Measurements from ENCODE around the gene AP2B1.
A peak's percentile ranks its signal among the peaks of the same experiment; 100 is the strongest.
"Not testable (repeated sequence)": the region's sequence is repeated elsewhere in the genome, so short reads cannot be mapped to it uniquely, and the experiment has no call there.

AP2B1 gene

DNA sequence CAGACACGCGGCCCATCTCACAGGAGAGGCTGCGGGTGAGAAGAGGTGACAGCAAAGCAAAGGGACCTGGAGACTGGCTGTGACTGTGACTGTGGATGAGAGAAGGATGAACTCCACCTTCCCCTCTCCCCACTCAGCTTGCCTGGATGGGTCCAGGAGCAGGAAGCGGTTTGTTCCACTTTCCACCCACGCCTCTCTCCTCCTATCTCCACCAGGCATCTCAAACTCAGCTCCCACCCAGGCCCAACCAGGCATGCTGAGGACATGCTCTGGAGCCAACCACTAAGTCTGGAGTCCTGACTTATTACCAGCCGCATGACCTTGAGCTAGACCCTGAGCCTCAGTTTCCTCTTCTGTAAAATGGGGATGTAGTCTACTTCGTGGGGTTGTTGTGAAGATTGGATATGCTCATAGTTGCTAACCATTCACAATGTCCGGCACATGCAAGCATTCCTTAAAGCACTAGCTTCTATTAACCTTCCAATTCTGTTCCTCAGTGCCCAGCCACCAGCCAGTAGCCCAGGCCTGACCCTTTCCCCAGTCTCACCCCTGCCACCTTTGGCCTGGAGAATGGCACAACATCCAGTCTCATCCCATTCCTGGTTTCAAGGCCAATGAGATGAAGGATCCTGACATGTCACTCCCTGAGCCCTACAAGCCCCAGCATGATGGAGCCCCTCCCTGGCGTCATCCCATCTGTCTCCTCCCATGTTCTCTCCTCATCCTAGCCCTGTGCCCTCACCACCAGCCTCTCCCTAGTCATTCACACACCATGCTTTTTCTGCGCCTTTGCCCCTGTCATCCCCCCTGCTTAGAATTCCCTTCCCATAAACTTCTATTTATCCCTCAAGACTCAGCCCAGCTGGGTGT is 163.6 kb downstream of the AP2B1 start:
- DNase-seq: no peak

DNA sequence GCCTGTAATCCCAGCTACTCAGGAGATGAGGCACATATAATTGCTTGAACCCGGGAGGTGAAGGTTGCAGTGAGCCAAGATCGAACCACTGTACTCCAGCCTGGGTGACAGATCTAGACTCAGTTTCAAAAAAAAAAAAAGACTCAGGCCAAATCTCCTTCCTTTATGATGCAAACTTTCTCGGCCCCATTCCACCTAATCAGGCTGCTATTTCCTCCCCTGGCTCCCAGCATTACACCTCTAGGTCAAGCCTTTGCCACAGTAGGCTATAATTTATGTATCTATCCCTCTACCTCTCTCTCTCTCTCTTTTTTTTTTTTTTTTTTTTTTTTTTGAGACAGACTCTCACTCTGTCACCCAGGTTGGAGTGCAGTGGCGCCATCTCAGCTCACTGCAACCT is 164.4 kb downstream of the AP2B1 start:
- not testable (repeated sequence) for DNase-seq

DNA sequence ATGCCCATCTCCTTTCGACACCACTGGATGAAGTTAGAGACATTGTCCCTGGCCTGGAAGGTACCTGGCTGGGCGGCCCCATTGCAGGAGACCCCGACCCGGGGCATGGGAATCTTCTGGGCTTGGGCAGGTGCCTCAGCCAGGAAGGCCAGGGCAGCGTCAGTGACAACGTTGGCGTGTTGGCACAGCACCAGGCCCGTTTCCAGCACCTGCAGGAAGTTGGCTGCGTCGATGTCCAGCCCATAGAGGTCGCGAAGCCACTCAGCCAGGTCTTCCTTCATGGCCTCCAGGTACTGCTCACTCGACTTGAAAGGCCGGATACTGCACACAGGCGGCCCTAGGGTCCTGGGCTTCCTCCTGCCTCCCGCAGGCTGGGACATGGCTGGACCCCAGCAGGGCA is 165.3 kb downstream of the AP2B1 start:
- DNase-seq: no peak

DNA sequence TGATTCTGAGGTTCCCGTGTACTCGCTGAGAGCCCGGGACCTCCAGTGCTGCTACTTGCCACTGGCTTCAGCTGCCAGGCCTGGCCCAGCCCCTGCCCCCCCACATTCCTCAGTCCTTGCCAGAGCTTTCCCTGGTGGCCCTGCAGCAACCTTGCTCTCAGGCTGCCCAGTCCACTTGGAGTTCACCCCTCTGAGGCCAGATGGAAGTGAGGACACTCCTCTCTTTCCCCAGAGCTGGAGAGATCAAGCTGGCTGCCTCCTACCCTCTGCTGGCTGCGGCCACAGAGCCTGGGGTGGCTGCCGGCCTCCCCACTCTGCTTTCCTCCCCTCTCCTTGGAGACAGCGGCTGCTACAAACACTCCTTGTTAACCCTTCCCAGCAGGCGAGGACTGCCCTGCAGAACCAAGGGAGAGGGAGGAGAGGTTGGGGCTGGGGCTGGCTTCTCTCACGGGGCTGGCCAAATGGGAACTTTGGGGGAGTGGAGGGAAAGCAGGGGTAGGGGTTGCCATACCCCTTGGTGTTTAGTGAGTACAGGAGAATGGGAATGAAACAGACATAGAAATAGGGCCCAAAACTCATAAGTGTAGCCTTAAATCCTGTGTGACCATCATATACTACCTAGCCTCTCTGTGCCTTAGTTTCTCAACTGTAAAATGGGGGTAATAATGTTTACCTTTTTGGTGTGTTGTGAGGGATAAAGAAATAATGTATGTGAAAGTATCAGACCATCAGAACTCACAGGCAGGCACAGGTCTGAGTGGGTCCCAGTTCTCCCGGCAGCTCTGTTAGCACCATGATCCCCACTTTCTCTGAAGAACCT is 166.0 kb downstream of the AP2B1 start, which contains the start of gene GAS2L2:
TSS of gene GAS2L2 (minus strand) at position 295 of the 820 bp plus-strand sequence. CDS start 389 bp downstream, outside the sequence.
- no peak for DNase-seq

DNA sequence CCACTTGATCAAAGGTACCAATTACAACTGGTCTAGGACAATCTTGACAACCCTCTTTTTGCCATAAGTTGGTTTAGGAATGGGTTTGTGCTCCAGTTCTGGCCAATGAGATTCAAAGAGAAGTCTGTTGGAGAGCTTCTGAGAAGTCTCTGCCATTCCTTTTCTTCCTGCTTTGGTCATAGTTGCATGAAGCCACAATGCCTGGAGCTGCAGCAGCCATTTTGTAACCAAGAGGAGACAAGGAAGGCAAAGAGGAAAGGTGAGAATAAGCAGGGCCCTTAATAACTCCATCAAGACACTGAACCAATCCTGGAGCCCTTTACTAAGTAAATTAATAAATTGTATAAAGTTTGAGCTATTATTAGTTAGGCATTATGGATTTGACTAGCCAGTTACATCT is 170.1 kb downstream of the AP2B1 start:
- no peak for DNase-seq

DNA sequence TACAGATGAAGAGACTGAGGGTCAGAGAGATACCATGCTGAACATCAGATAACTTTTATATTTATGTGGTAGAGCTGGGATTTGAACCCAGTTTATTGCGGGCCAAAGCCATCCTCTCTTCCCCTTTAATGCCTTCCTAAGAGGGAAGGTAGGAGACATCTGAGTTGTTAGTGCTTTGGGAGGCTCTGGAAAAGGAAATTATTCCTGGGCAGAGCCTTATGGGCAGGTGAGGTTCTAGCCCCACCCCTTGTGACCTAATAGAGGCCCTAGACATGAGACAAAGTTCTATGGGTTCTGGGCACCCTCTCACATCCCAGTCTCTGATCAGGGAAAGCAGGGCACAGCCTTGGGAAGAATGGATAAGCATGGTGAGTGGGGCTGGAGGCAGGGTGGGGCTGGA is 173.5 kb downstream of the AP2B1 start, which contains the start of gene C17orf50:
TSS of gene C17orf50 (plus strand) at position 301 of the 400 bp plus-strand sequence. CDS start at position 356, 55 bp downstream.
- DNase-seq: no peak

DNA sequence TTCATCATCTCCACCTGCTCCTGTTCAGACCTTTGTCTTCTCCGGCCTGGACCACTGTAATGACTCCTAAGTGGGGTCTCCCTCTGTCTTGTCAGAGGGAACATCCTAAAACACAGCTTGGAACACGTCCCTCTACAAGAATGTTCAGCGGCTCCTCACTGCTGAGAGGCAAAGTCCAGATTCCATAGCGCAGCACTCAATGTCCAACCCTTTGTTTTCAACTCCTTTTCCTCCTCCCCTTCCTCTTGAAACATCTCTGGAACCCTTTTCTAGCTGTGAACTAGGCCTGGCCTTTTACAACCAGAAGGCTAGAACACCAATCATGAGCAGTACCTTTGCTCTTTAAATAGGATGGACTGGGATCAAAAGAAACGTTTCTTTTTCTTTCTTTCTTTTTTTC is 174.5 kb downstream of the AP2B1 start:
- no peak for DNase-seq

DNA sequence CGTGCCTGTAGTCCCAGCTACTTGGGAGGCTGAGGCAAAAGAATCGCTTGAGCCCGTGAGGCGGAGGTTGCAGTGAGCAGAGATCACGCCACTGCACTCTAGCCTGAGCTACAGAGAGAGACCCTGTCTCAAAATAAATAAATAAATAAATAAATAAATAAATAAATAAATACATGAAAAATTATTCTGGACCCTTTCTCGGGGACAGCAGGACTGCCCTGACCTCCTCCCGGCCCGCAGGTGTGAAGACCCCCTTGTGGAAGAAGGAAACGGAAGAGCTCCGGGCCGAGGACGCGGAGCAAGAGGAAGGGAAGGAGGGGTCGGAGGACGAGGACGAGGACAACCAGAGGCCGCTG is 176.6 kb downstream of the AP2B1 start:
- DNase-seq: no peak

DNA sequence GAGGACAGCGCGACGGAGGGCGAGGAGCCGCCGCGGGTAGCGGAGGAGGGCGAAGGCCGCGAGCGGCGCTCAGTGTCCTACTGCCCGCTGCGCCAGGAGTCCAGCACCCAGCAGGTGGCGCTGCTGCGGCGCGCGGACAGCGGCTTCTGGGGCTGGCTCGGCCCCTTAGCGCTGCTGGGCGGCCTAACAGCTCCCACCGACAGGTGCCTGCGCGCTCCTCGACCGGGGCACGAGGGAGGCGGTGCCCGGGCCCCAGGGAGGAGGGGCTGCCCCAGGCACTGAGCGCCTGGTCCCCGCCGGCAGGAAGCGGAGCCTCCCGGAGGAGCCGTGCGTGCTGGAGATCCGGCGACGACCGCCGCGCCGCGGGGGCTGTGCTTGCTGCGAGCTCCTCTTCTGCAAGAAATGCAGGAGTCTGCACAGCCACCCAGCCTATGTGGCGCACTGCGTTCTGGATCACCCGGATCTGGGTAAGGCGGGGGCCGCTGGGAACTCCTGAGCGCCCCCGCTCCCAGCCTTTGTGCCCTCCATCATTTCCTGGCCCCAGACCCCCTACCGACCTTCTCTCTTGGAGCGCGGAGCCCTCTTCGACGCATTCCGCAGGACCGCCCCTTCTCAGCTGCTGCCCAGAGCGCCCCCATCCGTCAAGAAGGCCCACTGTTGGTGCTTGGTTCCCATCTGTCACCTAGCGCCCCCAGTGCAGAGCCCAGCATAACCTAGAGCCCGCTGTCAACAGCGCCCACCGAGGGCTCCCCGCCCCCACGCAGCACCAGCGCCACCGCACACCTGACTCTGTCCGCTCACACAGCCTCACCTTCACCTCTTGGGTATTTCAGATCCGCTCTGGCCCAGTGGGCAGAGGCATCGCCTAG is 177.2 kb downstream of the AP2B1 start:
- peak; percentile 89 for DNase-seq

DNA sequence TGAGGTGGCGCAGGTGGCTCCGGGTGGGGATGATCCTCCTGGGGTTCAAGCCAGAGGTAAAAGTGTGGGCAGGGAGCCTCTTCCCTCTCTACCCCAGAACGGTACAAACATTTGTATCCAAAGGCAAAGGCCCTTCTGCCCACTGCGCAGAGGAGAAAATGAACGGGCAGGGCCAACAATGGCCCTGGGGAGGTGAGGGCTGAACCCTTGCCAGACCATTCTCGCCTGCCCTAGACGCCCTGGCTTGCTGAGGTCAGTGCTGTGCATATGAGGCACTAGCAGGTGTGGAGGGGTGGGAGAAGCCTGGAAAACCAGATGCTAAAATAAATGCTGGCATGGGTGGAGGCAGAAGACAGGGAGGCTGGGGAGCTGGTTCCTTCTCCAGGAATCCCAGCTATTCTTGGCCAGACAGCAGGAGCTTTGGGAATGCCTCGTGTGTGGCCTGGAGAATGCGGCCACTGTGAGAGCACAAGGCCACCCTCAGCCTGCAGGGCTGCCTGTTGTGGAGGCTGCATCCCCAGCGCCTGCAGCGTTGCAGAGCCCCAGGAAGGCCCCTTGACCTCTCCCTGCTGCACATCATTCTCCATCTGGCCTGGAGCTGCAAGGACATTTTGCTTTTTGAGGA is 178.1 kb downstream of the AP2B1 start:
- no peak for DNase-seq

DNA sequence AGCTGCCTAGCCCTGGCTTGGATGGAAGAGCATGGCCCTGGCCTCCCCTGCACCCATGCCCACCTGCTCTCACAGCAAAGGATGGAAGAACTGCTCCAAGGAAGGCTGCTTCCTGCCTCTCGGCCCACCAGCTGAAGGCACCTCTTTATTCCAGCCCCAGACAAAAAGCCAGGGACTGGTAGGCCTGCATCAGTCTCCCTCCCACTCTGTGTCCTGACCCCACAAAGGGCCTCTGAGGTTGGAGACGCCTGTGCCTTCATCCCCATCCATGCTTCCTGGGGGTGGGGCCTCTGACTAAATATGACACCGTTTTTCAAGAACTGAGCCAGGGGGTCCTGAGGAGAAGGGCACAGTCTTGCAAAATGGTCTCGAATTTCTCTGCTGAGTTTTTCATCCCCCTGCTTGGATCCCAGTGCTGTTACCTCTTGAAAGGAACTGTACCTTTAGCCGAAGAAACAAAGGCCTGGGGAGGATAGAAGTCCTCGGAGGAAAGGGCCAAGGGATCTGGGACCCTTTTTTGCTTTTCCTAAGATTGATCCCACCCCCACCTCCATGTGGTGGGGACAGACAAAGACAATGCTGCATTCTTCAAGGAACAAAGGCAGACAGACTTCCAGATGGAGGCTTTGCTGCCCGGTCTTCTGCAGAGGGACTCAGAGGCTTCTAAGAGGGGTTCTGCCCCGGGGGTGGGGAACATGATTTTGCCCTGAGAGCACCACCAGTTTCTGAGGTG is 178.8 kb downstream of the AP2B1 start:
- DNase-seq: no peak

DNA sequence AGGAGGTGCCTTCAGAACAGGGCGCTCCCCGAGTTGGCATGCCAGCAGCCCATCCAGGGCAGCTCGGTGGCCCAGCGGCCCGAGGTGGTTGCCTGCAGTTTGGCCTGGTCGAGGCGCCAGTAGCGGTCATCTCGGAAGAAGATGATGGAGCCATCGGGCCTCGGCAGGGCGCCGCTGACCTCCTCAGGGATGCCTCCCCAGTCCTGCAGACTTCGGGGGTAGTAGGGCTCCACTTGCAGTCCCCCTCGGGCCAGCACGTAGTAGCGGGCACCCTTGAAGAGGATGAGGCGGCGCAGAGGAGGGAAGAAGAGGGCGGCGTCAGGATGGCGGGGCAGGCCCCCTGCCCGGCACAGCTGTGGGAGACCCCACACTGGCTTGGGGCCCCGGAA is 179.4 kb downstream of the AP2B1 start:
- no peak for DNase-seq

DNA sequence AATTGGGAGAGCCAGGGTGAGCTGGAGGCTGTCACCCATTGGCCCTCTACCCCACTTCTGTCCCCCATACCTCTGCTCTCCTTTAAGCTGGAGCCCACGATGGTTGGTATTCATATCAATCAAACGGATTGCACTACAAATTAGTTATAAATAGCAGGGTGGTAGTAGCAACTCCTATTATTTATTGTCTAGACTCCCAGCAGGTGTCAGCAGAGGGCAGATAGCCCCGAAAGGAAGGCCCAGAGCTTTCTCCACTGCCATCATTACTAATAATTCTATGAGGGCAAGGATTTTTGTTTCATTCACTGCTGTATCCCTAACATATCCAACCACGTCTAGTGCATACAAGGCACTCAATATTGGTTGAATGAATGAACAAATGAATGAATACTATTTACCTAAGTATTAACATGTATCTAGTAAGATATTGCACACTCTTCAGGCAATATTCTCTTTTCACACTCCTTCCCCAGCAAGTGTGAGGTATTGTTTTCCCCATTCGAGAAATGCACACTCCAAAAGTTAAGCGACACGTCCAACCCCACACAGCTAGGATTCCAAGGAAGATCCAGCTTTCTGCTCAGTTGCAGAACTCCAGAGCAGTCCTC is 179.9 kb downstream of the AP2B1 start:
- DNase-seq: no peak

DNA sequence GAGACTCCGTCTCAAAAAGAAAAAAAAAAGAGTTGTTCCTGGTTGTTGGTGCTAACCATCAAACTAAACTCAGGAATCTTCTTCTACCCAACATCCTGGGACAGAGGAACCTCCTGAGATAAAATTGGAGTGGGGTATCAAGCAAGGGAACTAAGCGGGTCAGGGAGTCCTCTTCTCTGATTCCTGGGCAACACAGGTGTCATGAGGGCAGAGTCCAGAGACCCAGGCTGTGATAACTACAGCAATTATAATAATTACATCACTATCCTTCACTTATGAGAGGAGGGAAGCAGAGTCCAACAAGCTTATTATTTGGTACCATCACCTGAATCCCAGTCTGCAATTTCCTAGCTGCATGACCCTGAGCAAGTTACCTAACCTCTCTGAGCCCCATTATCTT is 181.7 kb downstream of the AP2B1 start:
- DNase-seq: no peak

DNA sequence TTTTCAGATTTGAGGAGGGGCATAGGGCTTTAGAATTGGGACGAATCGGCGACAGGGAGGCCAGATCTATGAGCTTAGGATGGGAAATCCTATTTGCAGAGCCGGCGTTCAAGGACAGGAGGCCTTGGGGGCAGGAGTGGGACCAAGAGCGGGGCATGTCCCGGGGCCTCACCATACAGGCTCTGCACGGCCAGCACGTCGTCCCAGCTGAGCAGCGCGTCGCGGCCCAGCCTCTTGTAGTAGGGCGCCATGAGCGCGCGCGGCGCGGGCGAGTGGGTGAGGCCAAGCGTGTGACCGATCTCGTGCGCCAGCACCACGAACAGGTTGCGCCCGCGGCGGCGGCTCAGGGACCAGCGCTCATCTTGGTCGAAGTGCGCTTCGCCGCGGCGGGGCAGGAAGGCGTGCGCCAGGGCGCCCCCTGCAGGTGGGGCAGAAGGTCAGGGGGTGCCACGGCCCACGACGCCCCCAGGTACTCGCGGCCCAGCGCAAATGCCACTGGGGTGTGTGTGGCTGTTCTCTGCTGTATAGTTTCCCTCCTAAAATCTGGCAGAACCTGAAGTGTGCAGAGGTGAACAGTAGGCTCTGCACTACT is 182.9 kb downstream of the AP2B1 start:
- no peak for DNase-seq

DNA sequence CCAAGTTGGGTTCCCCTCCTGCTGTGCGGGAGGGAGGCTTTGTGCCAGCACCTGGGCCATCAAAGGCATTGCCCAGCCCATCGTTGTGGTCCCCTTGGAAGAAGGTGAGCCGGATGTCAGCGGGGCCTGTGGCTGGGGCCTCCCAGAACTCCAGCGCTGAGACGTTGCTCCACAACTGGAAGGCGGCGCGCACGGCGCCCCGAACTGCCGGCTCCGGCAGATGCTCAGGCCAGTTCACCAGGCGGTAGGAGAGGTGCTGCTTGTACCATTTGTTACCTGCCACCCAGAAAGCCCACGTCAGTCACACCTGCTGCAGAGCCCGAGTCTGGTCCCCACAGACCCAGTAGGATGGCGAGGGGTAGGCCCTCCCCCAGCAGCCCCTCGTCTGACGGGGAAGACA is 186.0 kb downstream of the AP2B1 start:
- no peak for DNase-seq

DNA sequence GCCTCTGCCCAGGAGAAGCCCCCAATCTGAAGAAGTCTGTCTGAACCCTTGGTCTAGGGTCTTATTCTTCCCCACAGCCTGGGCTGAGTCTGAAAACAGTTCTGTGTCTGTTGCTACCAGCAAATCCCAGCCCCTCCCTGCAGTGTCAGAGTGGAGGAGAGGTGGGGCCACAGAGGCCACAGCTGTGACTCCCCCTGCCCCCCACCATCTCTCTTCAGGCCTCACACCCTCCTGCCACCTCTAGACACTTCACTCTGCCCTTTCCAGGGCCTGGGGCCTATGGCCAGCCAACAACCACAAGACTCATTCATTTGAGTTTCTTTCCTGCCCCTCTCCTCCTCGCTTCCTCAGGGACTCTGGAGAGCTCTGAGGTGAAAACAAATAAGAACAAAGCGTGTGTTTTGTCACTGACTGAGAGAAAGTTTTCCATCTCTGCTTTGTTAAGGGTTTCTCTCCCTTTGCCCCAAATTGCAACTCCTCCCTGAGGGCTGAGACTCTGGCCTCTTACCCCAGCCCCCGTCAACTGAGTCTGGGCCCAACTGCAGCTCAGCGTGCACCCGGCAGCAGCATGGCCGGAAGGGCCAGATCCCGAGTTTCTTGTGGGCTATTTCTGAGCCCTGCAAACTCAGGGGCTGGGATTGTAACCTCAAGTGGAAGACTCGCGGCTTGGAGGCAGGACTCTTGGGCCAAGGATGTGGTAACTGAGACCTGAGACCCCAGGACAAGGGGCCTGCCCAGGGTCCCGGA is 186.7 kb downstream of the AP2B1 start:
- DNase-seq: no peak

DNA sequence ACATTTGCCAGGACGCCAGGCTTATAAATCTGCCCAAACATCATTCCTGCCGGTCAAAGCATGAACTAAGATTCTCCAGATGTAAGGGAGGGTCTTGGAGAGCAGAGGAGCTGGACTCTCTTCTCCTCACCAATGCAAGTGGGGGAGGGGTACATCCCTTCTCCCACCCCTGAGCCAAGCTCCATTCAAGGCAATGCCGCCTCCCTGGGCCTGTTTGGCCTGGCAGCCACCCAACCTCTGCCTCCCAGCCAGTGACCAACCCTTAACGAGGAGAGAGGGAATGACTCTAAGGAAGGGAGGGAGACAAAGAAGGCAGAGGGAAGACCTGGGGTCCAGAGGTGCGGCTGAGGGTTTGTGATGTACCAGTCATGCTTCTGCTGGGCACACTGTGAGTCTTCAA is 187.4 kb downstream of the AP2B1 start:
- no peak for DNase-seq

DNA sequence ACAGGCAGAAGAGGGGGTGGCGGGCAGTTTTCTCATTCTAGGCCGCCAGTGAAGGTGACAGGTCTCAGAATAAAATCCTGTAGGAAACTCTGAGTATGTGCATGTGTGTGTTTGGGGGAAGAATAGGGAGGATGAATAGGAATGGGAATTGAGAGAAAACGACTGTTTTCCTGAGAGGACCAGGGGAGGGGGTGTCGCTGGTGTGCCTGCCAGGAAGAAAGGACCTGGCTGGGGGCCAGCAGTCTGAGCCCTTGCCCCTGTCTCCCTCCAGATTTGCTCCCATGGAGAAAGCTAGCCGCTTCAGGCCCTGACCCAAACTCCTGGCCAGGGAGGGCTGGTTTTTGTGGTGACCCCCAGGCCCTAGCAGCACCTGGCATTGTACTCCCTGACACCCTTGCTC is 187.9 kb downstream of the AP2B1 start:
- no peak for DNase-seq

DNA sequence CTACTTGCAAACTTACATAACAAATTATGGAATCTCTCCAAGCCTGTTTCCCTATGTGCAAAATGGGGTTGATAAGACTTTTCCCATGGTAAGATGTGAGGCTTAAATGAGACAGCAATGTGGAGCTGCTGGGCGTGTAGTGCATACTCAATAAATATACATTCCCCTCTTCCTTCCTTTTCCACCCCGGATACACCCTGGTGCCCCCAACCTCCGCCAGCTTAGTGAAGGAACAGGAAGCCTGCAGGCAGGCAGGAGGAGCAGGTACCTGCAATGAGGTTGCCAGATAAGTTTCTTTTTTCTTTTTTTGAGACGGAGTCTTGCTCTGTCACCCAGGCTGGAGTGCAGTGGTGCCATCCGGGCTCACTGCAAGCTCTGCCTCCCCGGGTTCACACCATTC is 188.5 kb downstream of the AP2B1 start:
- DNase-seq: no peak
